ENCODE results near the gene NOXA1.
"Not testable (repeated sequence)": the region's sequence is repeated elsewhere in the genome, so short reads cannot be mapped to it uniquely, and the experiment has no call there.

The NOXA1 gene

DNA sequence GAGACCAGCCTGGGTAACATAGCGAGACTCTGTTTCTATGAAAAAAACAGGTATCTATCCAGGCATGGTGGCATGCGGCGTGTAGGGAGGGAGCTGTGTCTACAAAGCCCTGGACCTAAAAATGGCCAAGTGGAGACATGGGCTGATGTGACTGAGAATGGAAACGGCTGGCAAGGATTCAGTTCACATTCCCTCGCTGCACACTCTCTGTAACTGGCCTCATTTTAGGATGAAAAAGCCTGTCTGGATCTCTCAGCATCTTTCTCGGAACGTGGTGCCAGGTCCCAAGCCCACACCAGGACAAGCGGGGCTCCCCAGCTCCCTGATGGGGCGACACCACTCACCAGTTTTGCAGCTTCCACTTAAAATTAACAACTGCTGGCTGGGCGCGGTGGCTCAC is 13.7 kb upstream of the NOXA1 start:
- TF ChIP-seq CTCF (IDR thresholded peaks at IDR 0.05; ENCODE audit: low read depth, low read length), result no peak
- no peak overlapping the region for H3K4me3 ChIP-seq (ENCODE audit: low read depth, low read length)

GRCh38 chr9:137410236-137410890 is 12.8 kb upstream of the NOXA1 start:
- not testable (repeated sequence) for H3K4me3 ChIP-seq (ENCODE audit: low read depth, low read length)

GRCh38 chr9:137410891-137411249 is 12.3 kb upstream of the NOXA1 start:
- H3K4me3 ChIP-seq (ENCODE audit: low read depth, low read length), result no peak overlapping the region
- no peak for TF ChIP-seq CTCF (IDR thresholded peaks at IDR 0.05; ENCODE audit: low read depth, low read length)

DNA sequence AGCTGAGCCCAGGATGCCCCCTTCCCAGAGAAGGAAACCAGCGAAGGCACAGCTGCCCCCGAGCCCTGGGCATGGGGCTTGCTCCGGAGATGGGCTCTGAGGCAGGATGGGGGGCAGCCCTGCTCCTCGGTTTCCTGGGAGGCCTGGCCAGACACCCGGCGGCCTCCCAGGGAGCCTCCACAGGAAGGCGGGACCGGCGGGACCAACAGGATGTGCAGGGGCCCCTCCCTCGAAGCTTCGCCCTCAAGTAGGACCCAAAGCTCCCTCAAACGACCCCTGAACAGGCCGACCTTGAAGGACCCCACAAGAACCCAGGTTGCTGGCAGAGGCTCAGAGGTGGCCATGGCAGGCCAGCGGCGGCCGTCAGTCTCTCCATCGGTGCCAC is 11.9 kb upstream of the NOXA1 start:
- TF ChIP-seq CTCF (IDR thresholded peaks at IDR 0.05; ENCODE audit: low read depth, low read length), result no peak
- H3K4me3 ChIP-seq (ENCODE audit: low read depth, low read length), result no peak overlapping the region

DNA sequence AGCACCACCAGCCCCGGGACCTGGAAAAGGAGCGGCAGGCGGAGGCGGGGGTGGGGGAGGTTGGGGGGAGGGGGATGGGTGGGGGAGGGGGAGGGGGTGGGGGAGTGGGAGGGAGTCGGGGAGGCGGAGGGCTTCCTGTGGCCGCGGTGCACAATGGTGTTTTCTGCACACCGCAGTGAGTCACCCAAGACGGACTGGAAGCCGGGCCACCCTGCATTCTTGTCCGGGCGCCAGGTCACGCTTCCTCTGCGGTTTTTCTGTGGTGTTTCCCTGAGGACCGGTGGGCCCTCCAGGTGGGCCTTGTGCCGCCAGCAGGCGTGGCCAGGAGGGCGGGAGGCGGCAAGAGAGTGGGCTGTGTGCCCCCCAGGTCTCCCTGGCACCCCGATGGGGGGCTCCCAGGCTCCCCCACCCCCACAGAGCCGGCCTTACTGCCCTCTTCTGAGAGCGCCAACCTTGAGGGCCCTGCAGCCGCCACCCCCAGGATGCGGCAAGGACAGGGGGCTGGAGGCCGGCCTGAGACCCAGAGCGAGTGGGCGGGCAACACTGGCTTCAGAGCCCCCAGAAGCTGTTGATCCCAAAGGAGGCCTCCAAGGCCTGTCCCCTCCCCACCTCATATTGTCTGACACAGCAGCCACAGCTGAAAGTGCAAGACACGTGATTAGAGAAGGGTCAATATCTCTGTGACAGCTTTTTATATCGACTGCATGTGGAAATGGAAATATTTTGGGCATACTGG is 11.4 kb upstream of the NOXA1 start:
- H3K4me3 ChIP-seq (ENCODE audit: low read depth, low read length), result no peak overlapping the region
- no peak for TF ChIP-seq CTCF (IDR thresholded peaks at IDR 0.05; ENCODE audit: low read depth, low read length)

DNA sequence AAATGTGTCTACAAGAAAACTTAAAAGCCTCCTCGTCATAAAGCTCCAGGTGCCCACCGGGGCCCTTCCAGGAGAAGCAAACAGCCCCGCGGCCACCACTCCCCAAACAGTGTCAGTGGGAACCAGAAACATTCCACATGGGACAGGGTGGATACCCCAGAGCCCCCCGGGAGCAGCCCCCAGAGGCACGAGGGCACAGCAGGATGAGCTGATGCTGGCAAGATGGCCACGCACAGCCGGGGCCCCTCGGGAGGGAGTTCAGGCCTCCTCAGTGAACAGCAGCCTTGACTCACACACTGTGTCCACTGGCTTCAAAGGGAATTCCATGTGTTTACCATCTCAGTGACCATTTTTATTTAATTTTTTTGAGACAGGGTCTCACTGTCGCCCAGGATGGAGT is 10.8 kb upstream of the NOXA1 start:
- TF ChIP-seq CTCF (IDR thresholded peaks at IDR 0.05; ENCODE audit: low read depth, low read length), result no peak
- H3K4me3 ChIP-seq (ENCODE audit: low read depth, low read length), result no peak overlapping the region

DNA sequence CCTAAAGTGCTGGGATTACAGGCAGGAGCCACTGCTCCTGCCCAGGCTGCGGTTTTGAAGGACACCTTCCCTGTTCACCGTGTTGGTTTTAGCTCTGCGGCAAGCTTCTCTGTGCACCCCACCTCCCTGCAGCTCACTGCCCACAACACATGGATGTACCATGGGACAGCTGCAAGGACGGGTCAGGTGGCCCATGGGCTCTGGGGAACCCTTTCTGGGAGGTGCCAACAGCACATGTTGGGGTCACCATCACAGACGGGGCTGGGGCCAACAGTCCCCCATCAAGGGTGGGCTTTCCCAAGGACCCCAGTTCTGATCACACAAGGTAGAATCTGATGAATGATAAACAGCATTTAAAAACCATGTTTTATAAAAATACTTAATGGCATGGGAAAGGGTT is 7.7 kb upstream of the NOXA1 start:
- TF ChIP-seq CTCF (IDR thresholded peaks at IDR 0.05; ENCODE audit: low read depth, low read length), result no peak
- H3K4me3 ChIP-seq (ENCODE audit: low read depth, low read length), result no peak overlapping the region
